ENCODE data around the gene WASL. TPM values are rescaled to one million over a fixed set of nuclear protein-coding genes. Genes with fewer than 3 reads are reported as not detected.

The WASL gene
- polyA plus RNA-seq, 1 donor (not counting 4 experiments of a cell fraction or from before 2014, with no cell fraction given): 17.5 TPM

- H3K9me1 ChIP-seq (ENCODE audit: control insufficient read depth, extremely low read depth, insufficient read depth, low read length): no peaks in the 10 kb centered on the region
- DNase-seq (ENCODE audit: low read depth, low spot score) (no peak), FAIRE-seq (no peak)
- no peak overlapping the region for H2AFZ ChIP-seq (ENCODE audit: control insufficient read depth, low read length)
- H3K4me1 ChIP-seq (ENCODE audit: control insufficient read depth, extremely low read depth, insufficient read depth, low read length): no peaks in the 10 kb centered on the region
- H3K9me3 ChIP-seq (ENCODE audit: control insufficient read depth, low read depth, low read length): no peaks in the 10 kb centered on the region
- no peaks in the 10 kb centered on the region for H3K27me3 ChIP-seq (ENCODE audit: control insufficient read depth, extremely low read depth, insufficient read depth, low read length)
- H3K4me3 ChIP-seq (ENCODE audit: control insufficient read depth in 2 of 3, extremely low read depth in 1 of 3, insufficient read depth in 2 of 3, low read depth in 1 of 3, low read length in 3 of 3): no peak overlapping the region
- H3K27ac ChIP-seq (ENCODE audit: control insufficient read depth, insufficient read depth, low read length): no peak overlapping the region
- H4K20me1 ChIP-seq (ENCODE audit: control insufficient read depth, extremely low read depth, insufficient read depth, low read length): no peaks in the 10 kb centered on the region
- no peak for TF ChIP-seq CTCF (optimal IDR thresholded peaks at IDR 0.05 in 1 of 3, IDR thresholded peaks at IDR 0.05 in 1 of 3, conservative IDR thresholded peaks at IDR 0.05 in 1 of 3; ENCODE audit: extremely low read depth in 1 of 3, insufficient read depth in 2 of 3, low read length in 3 of 3)
- no peak for TF ChIP-seq EZH2 (IDR thresholded peaks at IDR 0.05; ENCODE audit: low read length)
- H3K4me2 ChIP-seq (ENCODE audit: control insufficient read depth, extremely low read depth, insufficient read depth, low read depth, low read length): no peak overlapping the region
- dilution Hi-C loops (cut with MboI; ENCODE audit: extremely low pct_ligation_motif_present, low sequenced_read_pairs): no loop called here
- peaks cover 11 to 19% of the 10 kb centered on the region in 2 experiments for H3K36me3 ChIP-seq (ENCODE audit: control insufficient read depth in 2 of 2, extremely low read depth in 1 of 2, insufficient read depth in 2 of 2, low read length in 2 of 2)
- H3K9ac ChIP-seq (ENCODE audit: control insufficient read depth, extremely low read depth, insufficient read depth, low read length): no peak overlapping the region
- peaks cover 7% of the 10 kb centered on the region for H3K79me2 ChIP-seq (ENCODE audit: control insufficient read depth, insufficient read depth, low read length)
These were observed 43.4 kb downstream of the WASL start for GRCh38 chr7:123705211-123705901.

GRCh38 chr7:123695944-123696677 lies 52.7 kb downstream of the WASL start:
- H3K9me3 ChIP-seq (ENCODE audit: control insufficient read depth, low read depth, low read length): no peaks in the 10 kb centered on the region
- TF ChIP-seq CTCF (optimal IDR thresholded peaks at IDR 0.05 in 1 of 3, IDR thresholded peaks at IDR 0.05 in 1 of 3, conservative IDR thresholded peaks at IDR 0.05 in 1 of 3; ENCODE audit: extremely low read depth in 1 of 3, insufficient read depth in 2 of 3, low read length in 3 of 3) (no peak), EZH2 (IDR thresholded peaks at IDR 0.05; ENCODE audit: low read length) (no peak)
- H3K27ac ChIP-seq (ENCODE audit: control insufficient read depth, insufficient read depth, low read length): no peak overlapping the region
- H3K9ac ChIP-seq (ENCODE audit: control insufficient read depth, extremely low read depth, insufficient read depth, low read length): no peak overlapping the region
- H3K27me3 ChIP-seq (ENCODE audit: control insufficient read depth, extremely low read depth, insufficient read depth, low read length): no peaks in the 10 kb centered on the region
- FAIRE-seq: no peak
- no peaks in the 10 kb centered on the region for H3K4me1 ChIP-seq (ENCODE audit: control insufficient read depth, extremely low read depth, insufficient read depth, low read length)
- H3K36me3 ChIP-seq (ENCODE audit: control insufficient read depth in 2 of 2, extremely low read depth in 1 of 2, insufficient read depth in 2 of 2, low read length in 2 of 2): peaks cover 11 to 22% of the 10 kb centered on the region in 2 experiments
- no peaks in the 10 kb centered on the region for H4K20me1 ChIP-seq (ENCODE audit: control insufficient read depth, extremely low read depth, insufficient read depth, low read length)
- no peak overlapping the region for H2AFZ ChIP-seq (ENCODE audit: control insufficient read depth, low read length)
- H3K79me2 ChIP-seq (ENCODE audit: control insufficient read depth, insufficient read depth, low read length): no peaks in the 10 kb centered on the region
- H3K9me1 ChIP-seq (ENCODE audit: control insufficient read depth, extremely low read depth, insufficient read depth, low read length): no peaks in the 10 kb centered on the region
- H3K4me2 ChIP-seq (ENCODE audit: control insufficient read depth, extremely low read depth, insufficient read depth, low read depth, low read length): no peak overlapping the region
- H3K4me3 ChIP-seq (ENCODE audit: control insufficient read depth in 2 of 3, extremely low read depth in 1 of 3, insufficient read depth in 2 of 3, low read depth in 1 of 3, low read length in 3 of 3): no peak overlapping the region
- DNase-seq (ENCODE audit: low read depth, low spot score): no peak
- dilution Hi-C loops (cut with MboI; ENCODE audit: extremely low pct_ligation_motif_present, low sequenced_read_pairs): no loop called here
